H9 (cell line): ENCODE data around the gene KAZN. TPM values are rescaled to one million over a fixed set of nuclear protein-coding genes. Genes with fewer than 3 reads are reported as not detected.

Source experiments
- DNase-seq: peaks from one replicate; pipeline ENCODE4 v3.0.0-alpha.2; 2017
- H2AFZ ChIP-seq: one replicate; pipeline ENCODE4 v1.6.1; 2013; ENCODE audit warnings: mild to moderate bottlenecking, low read length, control low read depth, moderate library complexity
- H2AK5ac ChIP-seq: 2 replicates; pipeline ENCODE4 v1.6.1; 2013; ENCODE audit warnings: low read length, control low read depth, mixed read lengths; ENCODE audit not compliant: insufficient read length
- H2BK120ac ChIP-seq: one replicate; pipeline ENCODE4 v1.6.1; 2013; ENCODE audit warnings: low read depth, mild to moderate bottlenecking, low read length, control low read depth, inconsistent platforms; ENCODE audit not compliant: poor library complexity, severe bottlenecking
- H2BK12ac ChIP-seq: 2 replicates; pipeline ENCODE4 v1.6.1; 2013; ENCODE audit warnings: low read length, control low read depth, mixed read lengths, low read depth; ENCODE audit not compliant: insufficient read length
- H2BK15ac ChIP-seq: 2 replicates; pipeline ENCODE4 v1.6.1; 2013; ENCODE audit warnings: low read depth, low read length, control low read depth
- H2BK20ac ChIP-seq: one replicate; pipeline ENCODE4 v1.6.1; 2013; ENCODE audit warnings: low read depth, mild to moderate bottlenecking, low read length, control low read depth, inconsistent platforms; ENCODE audit not compliant: poor library complexity, severe bottlenecking
- H2BK5ac ChIP-seq: 2 replicates; pipeline ENCODE4 v1.6.1; 2013; ENCODE audit warnings: low read length, control low read depth, mixed read lengths; ENCODE audit not compliant: insufficient read length
- H3K14ac ChIP-seq: 2 replicates; pipeline ENCODE4 v1.6.1; 2013; ENCODE audit warnings: low read length, control low read depth; ENCODE audit not compliant: insufficient read depth
- H3K18ac ChIP-seq: 2 replicates; pipeline ENCODE4 v1.6.1; 2013; ENCODE audit warnings: low read depth, mild to moderate bottlenecking, mixed read lengths, low read length, control low read depth; ENCODE audit not compliant: insufficient read length
- H3K23ac ChIP-seq: 2 replicates; pipeline ENCODE4 v1.6.1; 2013; ENCODE audit warnings: low read length, control low read depth, mixed read lengths, low read depth; ENCODE audit not compliant: insufficient read length
- H3K23me2 ChIP-seq: 2 replicates; pipeline ENCODE4 v1.6.1; 2013; ENCODE audit warnings: low read depth, mild to moderate bottlenecking, mixed read lengths, low read length, control low read depth; ENCODE audit not compliant: insufficient read length, poor library complexity, severe bottlenecking
- H3K27ac ChIP-seq: 2 replicates; pipeline ENCODE4 v1.5.1; 2013; ENCODE audit warnings: low read length, control low read depth, mixed read lengths, low read depth; ENCODE audit not compliant: insufficient read length
- H3K27me3 ChIP-seq: 2 replicates; pipeline ENCODE4 v1.6.1; 2013; ENCODE audit warnings: low read length, control low read depth, inconsistent platforms; ENCODE audit not compliant: insufficient read depth
- H3K4ac ChIP-seq: 2 replicates; pipeline ENCODE4 v1.6.1; 2013; ENCODE audit warnings: low read depth, mild to moderate bottlenecking, control low read depth, inconsistent platforms, low read length, moderate library complexity
- H3K4me1 ChIP-seq: 2 replicates; pipeline ENCODE4 v1.6.1; 2013; ENCODE audit warnings: low read length, control low read depth, inconsistent platforms; ENCODE audit not compliant: insufficient read depth
- H3K4me2 ChIP-seq: 2 replicates; pipeline ENCODE4 v1.6.1; 2013; ENCODE audit warnings: low read length, control low read depth, mixed read lengths; ENCODE audit not compliant: insufficient read length, insufficient read depth
- H3K56ac ChIP-seq: 2 replicates; pipeline ENCODE4 v1.6.1; 2013; ENCODE audit warnings: low read depth, mild to moderate bottlenecking, mixed read lengths, low read length, control low read depth; ENCODE audit not compliant: insufficient read length
- H3K79me1 ChIP-seq: 2 replicates; pipeline ENCODE4 v1.6.1; 2013; ENCODE audit warnings: low read depth, mild to moderate bottlenecking, moderate library complexity, low read length, control low read depth, inconsistent platforms; ENCODE audit not compliant: insufficient read depth, poor library complexity, severe bottlenecking
- H3K79me2 ChIP-seq: 2 replicates; pipeline ENCODE4 v1.6.1; 2013; ENCODE audit warnings: low read length, control low read depth, inconsistent platforms; ENCODE audit not compliant: insufficient read depth
- H3K9ac ChIP-seq: 2 replicates; pipeline ENCODE4 v1.6.1; 2013; ENCODE audit warnings: low read length, control low read depth, mixed read lengths; ENCODE audit not compliant: insufficient read length; ENCODE audit errors: extremely low read depth
- H3K9me3 ChIP-seq: one replicate; pipeline ENCODE4 v1.6.1; 2013; ENCODE audit warnings: low read depth, low read length, inconsistent platforms; ENCODE audit not compliant: control insufficient read depth
- H3T11ph ChIP-seq: one replicate; pipeline ENCODE4 v1.6.1; 2013; ENCODE audit warnings: mild to moderate bottlenecking, low read length, control low read depth, inconsistent platforms
- H4K20me1 ChIP-seq: one replicate; pipeline ENCODE4 v1.6.1; 2013; ENCODE audit not compliant: control insufficient read depth, insufficient read length, insufficient read depth
- H4K5ac ChIP-seq: 2 replicates; pipeline ENCODE4 v1.6.1; 2013; ENCODE audit warnings: low read depth, mild to moderate bottlenecking, mixed read lengths, low read length, control low read depth; ENCODE audit not compliant: insufficient read length
- H4K8ac ChIP-seq: replicated peaks from 2 replicates; pipeline ENCODE4 v1.6.1; 2013; ENCODE audit warnings: low read length, control low read depth, mixed read lengths, low read depth; ENCODE audit not compliant: insufficient read length
- H4K91ac ChIP-seq: 2 replicates; pipeline ENCODE4 v1.6.1; 2013; ENCODE audit warnings: low read depth, mild to moderate bottlenecking, moderate library complexity, mixed read lengths, low read length, control low read depth; ENCODE audit not compliant: insufficient read length
- H3K27ac Mint-ChIP-seq, 3 experiments: 2 replicates in 2 of 3; 3 replicates in 1 of 3; pipeline ENCODE4 v1.8.0; 2020 to 2021; ENCODE audit warnings: mixed read lengths in 3 of 3, mild to moderate bottlenecking in 1 of 3, moderate library complexity in 1 of 3
- H3K27me3 Mint-ChIP-seq: 2 replicates; pipeline ENCODE4 v1.8.0; 2021; ENCODE audit warnings: low read depth, mild to moderate bottlenecking, moderate library complexity, mixed read lengths
- H3K36me3 Mint-ChIP-seq, 3 experiments: 2 replicates in 2 of 3; 3 replicates in 1 of 3; pipeline ENCODE4 v1.8.0; 2020 to 2021; ENCODE audit warnings: low read depth in 3 of 3, mixed read lengths in 3 of 3; ENCODE audit not compliant: insufficient read depth in 1 of 3
- H3K4me1 Mint-ChIP-seq, 2 experiments: 2 replicates each; pipeline ENCODE4 v1.8.0; 2020; ENCODE audit warnings: mixed read lengths in 2 of 2
- H3K4me3 Mint-ChIP-seq, 2 experiments: 2 replicates in 1 of 2; 3 replicates in 1 of 2; pipeline ENCODE4 v1.8.0; 2020 to 2021; ENCODE audit warnings: mild to moderate bottlenecking in 2 of 2, mixed read lengths in 2 of 2, moderate library complexity in 1 of 2
- H3K9me3 Mint-ChIP-seq, 2 experiments: 2 replicates in 1 of 2; 3 replicates in 1 of 2; pipeline ENCODE4 v1.8.0; 2020; ENCODE audit warnings: mild to moderate bottlenecking in 2 of 2, mixed read lengths in 2 of 2, moderate library complexity in 1 of 2
- CTCF ChIP-seq: fragments of 200-600 bp; sonication (generic); conservative IDR thresholded peaks from 3 replicates; pipeline ENCODE4 v1.8.0; 2021; ENCODE audit warnings: antibody characterized with exemption, mild to moderate bottlenecking
- WGBS: extraction: QIAGEN DNeasy Blood & Tissue Kit; methylation state at CpG from one replicate; pipeline ENCODE4 v1.1.7; 2013; ENCODE audit warnings: missing lambda C conversion rate, low lambda C conversion rate, mixed read lengths; ENCODE audit not compliant: insufficient read length; ENCODE audit errors: extremely low coverage; 5-methylcytosine and 5-hydroxymethylcytosine counted together
- total RNA-seq: library from RNA; stranded (reverse); gene quantifications from 2 replicates; pipeline ENCODE4 v1.2.1, GENCODE V29; 2021

Gene KAZN
- total RNA-seq, 1 experiment from 2014 or later: 7.6 TPM

- Histone ChIP-seq H3K9me3 (no peaks in the 10 kb centered on the region), H2BK12ac (no peak overlapping the region), H2BK5ac (no peak overlapping the region), H2AK5ac (no peak overlapping the region), H4K20me1 (no peaks in the 10 kb centered on the region), H3K4me1 (no peaks in the 10 kb centered on the region; the same call in 1 of the 2 replicates), H3K79me1 (no peaks in the 10 kb centered on the region), H3K23ac (no peak overlapping the region), H2BK120ac (no peak overlapping the region), H3K4ac (no peak overlapping the region), H3T11ph (no peak overlapping the region), H3K27ac (no peak overlapping the region), H3K14ac (no peak overlapping the region; the same call in 1 of the 2 replicates), H3K18ac (no peak overlapping the region), H2AFZ (no peak overlapping the region), H4K5ac (no peak overlapping the region), H4K91ac (no peak overlapping the region), H2BK20ac (no peak overlapping the region), H3K27me3 (no peaks in the 10 kb centered on the region), H3K79me2 (no peaks in the 10 kb centered on the region), H2BK15ac (no peak overlapping the region), H3K9ac (no peak overlapping the region), H3K56ac (no peak overlapping the region), H4K8ac (no peak overlapping the region), H3K23me2 (no peaks in the 10 kb centered on the region), H3K4me2 (no peak overlapping the region)
- Mint-ChIP-seq H3K27ac (no peak overlapping the region; a peak in 1 of 7 replicates), H3K9me3 (no peaks in the 10 kb centered on the region), H3K27me3 (peaks cover 31% of the 10 kb centered on the region), H3K4me1 (peaks cover 20 to 24% of the 10 kb centered on the region in 2 experiments), H3K4me3 (no peak overlapping the region; a peak in 1 of 5 replicates), H3K36me3 (no peaks in the 10 kb centered on the region; a peak in 1 of 7 replicates)
- DNase-seq: peak; percentile 62
- no peak for TF ChIP-seq CTCF
- WGBS: no CpG with 5 or more reads among the region's 15 CpGs
Measured at GRCh38 chr1:15139654-15140350, 541.3 kb downstream of the KAZN start.
